Activated naive CD4-positive, alpha-beta T cell treated with anti-CD3 and anti-CD28 coated beads, Interleukin-2, amount 10 ng/mL, durations not matched to agents 5 hours and 36 hours (primary cell): ENCODE measurements around the gene IKBKE. TPM values are rescaled to one million over a fixed set of nuclear protein-coding genes. Genes with fewer than 3 reads are reported as not detected.

Experiments
- microRNA-seq: library from miRNA; unstranded; fragments of <30 nt; microRNA quantifications from one replicate; pipeline ENCODE4 v1.2.0, GENCODE V29; 2022; ENCODE audit warnings: borderline microRNAs expressed, borderline replicate concordance
- total RNA-seq, 2 experiments: library from RNA; stranded (reverse); gene quantifications; one replicate each; pipeline ENCODE4 v1.2.3, GENCODE V29; 2021

IKBKE gene
- 10 to 100 TPM; 89.0 to 95.2 TPM for total RNA-seq

DNA sequence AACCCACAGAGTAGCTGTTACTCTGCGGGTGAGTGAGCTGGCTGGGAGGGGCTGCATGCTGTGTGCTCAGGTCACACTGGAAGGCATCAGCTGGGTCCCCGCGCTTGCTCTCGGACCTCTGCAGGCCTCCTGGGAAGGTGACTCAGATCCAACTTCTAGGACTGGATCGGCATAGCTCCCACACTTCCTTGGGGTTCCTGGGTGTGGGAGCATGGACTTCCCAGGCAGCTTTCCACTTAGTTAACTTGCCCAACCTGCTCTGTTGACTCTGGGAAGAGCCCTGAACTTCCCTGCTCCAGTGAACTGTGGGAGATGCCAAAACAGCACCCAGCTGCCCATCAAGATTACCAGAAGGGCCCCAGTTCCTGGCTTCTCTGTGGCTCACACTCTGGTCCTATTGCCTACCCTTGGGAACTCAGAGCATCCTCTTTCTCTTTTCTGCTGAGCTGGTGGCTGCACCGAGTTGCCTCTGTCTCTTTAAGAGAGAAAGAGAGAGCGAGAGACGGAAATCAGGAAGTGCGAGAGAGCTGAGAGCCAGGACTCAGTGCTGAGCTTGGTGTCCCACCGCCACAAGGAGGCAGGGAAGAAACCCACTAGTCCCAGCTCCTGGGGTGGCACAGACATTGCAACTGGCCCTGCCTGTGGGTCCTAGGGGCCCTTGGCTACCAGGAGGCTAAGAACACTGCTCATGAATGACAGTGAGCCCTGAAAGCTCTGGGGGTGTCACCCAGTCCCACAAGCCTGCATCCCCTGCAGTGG lies at the start of gene IKBKE:
Gene IKBKE (plus strand): TSS at position 544 of the 759 bp plus-strand sequence. CDS start 2,752 bp downstream, outside the sequence.

DNA sequence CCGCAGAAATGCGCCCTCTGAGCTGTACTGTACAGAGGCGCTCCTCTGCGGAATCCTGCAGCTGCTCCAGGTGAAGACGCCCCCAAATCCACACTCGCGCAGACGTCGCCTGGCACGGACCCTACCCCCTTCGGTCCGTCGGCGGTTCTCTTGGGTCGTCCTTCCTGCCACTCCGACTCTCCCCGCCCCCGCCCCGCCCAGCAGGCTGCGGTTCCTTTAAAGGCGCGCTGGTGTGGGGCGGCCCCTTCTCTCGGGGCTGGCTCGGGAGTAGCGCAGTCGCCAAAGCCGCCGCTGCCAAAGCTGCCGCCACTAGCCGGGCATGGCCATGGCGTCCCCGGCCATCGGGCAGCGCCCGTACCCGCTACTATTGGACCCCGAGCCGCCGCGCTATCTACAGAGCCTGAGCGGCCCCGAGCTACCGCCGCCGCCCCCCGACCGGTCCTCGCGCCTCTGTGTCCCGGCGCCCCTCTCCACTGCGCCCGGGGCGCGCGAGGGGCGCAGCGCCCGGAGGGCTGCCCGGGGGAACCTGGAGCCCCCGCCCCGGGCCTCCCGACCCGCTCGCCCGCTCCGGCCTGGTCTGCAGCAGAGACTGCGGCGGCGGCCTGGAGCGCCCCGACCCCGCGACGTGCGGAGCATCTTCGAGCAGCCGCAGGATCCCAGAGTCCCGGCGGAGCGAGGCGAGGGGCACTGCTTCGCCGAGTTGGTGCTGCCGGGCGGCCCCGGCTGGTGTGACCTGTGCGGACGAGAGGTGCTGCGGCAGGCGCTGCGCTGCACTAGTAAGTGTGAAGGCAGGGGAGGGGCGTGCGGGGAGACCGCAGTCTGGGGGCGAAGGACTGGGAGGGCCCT lies 37.2 kb downstream of the IKBKE start, which contains the start of gene RASSF5:
Gene RASSF5 (plus strand): TSS at position 248 of the 846 bp plus-strand sequence. CDS start 72 bp downstream, at position 320.

Small RNA genes within 50 kb of the gene (microRNA-seq; reads per million reads assigned to microRNA genes)
- not detected for gene MIR6769B

Other genes with a start within 250 kb of the IKBKE start
- gene RASSF5, start 37.1 kb downstream of the IKBKE start, total RNA-seq: 100 to 1,000 TPM; 210 to 212 TPM
- gene EIF2D, start 142.0 kb downstream of the IKBKE start, total RNA-seq: 10 to 100 TPM; 50.3 to 53.1 TPM
- 1 to 10 TPM; 2.6 to 3.1 TPM for gene DYRK3, start 165.1 kb downstream of the IKBKE start, total RNA-seq
- 10 to 100 TPM; 58.5 to 60.6 TPM for gene MAPKAPK2, start 214.4 kb downstream of the IKBKE start, total RNA-seq